SK-N-SH (cell line): ENCODE measurements around the gene ENHO. TPM values are rescaled to one million over a fixed set of nuclear protein-coding genes. Genes with fewer than 3 reads are reported as not detected.

ENCODE experiments used
- CTCF ChIA-PET: fragments of 300-600, 350-600 bp; formaldehyde crosslinking; extraction: SDS; loops from one replicate; lab custom pipeline; 2021; lab: Yijun Ruan, JAX
- POLR2A ChIA-PET: fragments of 350-600 bp; sonication (Branson Sonifier 250); formaldehyde crosslinking; extraction: SDS; loops from one replicate; lab custom pipeline; 2020; ENCODE audit warnings: antibody characterized with exemption, inconsistent platforms; lab: Yijun Ruan, JAX
- DNase-seq: peaks from one replicate; pipeline ENCODE4 v3.0.0; 2012
- H2AFZ ChIP-seq: fragments of 200-600 bp; sonication (generic); 2 replicates; pipeline ENCODE4 v1.8.1; 2016; ENCODE audit warnings: antibody characterized with exemption, mild to moderate bottlenecking, low read depth
- H3F3A ChIP-seq: fragments of 200-600 bp; sonication (generic); replicated peaks from 2 replicates; pipeline ENCODE3; 2016; ENCODE audit warnings: antibody characterized with exemption, mild to moderate bottlenecking; ENCODE audit not compliant: insufficient read depth
- H3K27ac ChIP-seq, 2 experiments: fragments of 200-500 bp in 1 of 2; fragments of 200-600 bp in 1 of 2; sonication (Bioruptor generic) in 1 of 2; sonication (generic), shearing (Covaris generic) in 1 of 2; 2 replicates each; pipeline versions ENCODE4 v1.5.1 to v1.6.1; 2014 to 2016; ENCODE audit warnings: low read depth in 2 of 2, inconsistent platforms in 1 of 2, low read length in 1 of 2, mild to moderate bottlenecking in 1 of 2, mixed read lengths in 1 of 2
- H3K27me3 ChIP-seq: fragments of 200-600 bp; sonication (generic), shearing (Covaris generic); 2 replicates; pipeline ENCODE4 v1.6.1; 2016; ENCODE audit warnings: mixed run types; ENCODE audit not compliant: insufficient read depth
- H3K36me3 ChIP-seq, 2 experiments: fragments of 200-500 bp in 1 of 2; fragments of 200-600 bp in 1 of 2; sonication (Bioruptor generic) in 1 of 2; sonication (generic) in 1 of 2; replicated peaks in 1 of 2; 2 replicates each; pipeline versions ENCODE3 to v1.5.1; 2014 to 2016; ENCODE audit warnings: low read length in 1 of 2, mild to moderate bottlenecking in 1 of 2; ENCODE audit not compliant: insufficient read depth in 2 of 2, control insufficient read depth in 1 of 2
- H3K4me1 ChIP-seq, 2 experiments: fragments of 200-500 bp in 1 of 2; fragments of 200-600 bp in 1 of 2; sonication (Bioruptor generic) in 1 of 2; sonication (generic), shearing (Covaris generic) in 1 of 2; 2 replicates each; pipeline versions ENCODE4 v1.5.1 to v1.6.1; 2014 to 2016; ENCODE audit warnings: low read depth in 1 of 2, low read length in 1 of 2, mixed run types in 1 of 2; ENCODE audit not compliant: insufficient read depth in 2 of 2, control insufficient read depth in 1 of 2
- H3K4me2 ChIP-seq: fragments of 200-600 bp; sonication (generic), shearing (Covaris generic); 2 replicates; pipeline ENCODE4 v1.6.1; 2017; ENCODE audit warnings: mixed run types
- H3K4me3 ChIP-seq, 2 experiments: fragments of 200-500 bp in 1 of 2; fragments of 200-600 bp in 1 of 2; sonication (Bioruptor generic) in 1 of 2; sonication (generic), shearing (Covaris generic) in 1 of 2; 2 replicates each; pipeline versions ENCODE4 v1.5.1 to v1.8.1; 2014 to 2016; ENCODE audit warnings: low read depth in 2 of 2, inconsistent platforms in 1 of 2, low read length in 1 of 2, mild to moderate bottlenecking in 1 of 2, mixed read lengths in 1 of 2, moderate library complexity in 1 of 2
- H3K79me2 ChIP-seq: fragments of 200-600 bp; sonication (generic); 2 replicates; pipeline ENCODE4 v1.8.1; 2017; ENCODE audit warnings: mild to moderate bottlenecking; ENCODE audit not compliant: insufficient read depth
- H3K9ac ChIP-seq: fragments of 200-600 bp; sonication (generic); 2 replicates; pipeline ENCODE4 v1.6.1; 2017; ENCODE audit warnings: mixed run types
- H3K9me2 ChIP-seq: fragments of 200-600 bp; sonication (generic); 2 replicates; pipeline ENCODE4 v1.6.1; 2017; ENCODE audit warnings: mixed run types
- H3K9me3 ChIP-seq: fragments of 200-600 bp; sonication (generic); 2 replicates; pipeline ENCODE4 v1.6.1; 2017; ENCODE audit warnings: mixed run types, mild to moderate bottlenecking, moderate library complexity
- H4K20me1 ChIP-seq: fragments of 200-600 bp; sonication (generic); 2 replicates; pipeline ENCODE4 v1.6.1; 2017; ENCODE audit warnings: mild to moderate bottlenecking, mixed run types; ENCODE audit not compliant: insufficient read depth
- CHD2 ChIP-seq: fragments of 150-350 bp; IDR thresholded peaks from 2 replicates; pipeline ENCODE4 v1.6.1; 2018; ENCODE audit warnings: low read length; ENCODE audit not compliant: partially characterized antibody
- CTCF ChIP-seq: fragments of 200-600 bp; sonication (generic); IDR thresholded peaks from 2 replicates; pipeline ENCODE4 v1.6.1; 2017; ENCODE audit warnings: antibody characterized with exemption, mild to moderate bottlenecking, moderate library complexity
- ELF1 ChIP-seq: IDR thresholded peaks from 2 replicates; pipeline ENCODE4 v1.4.0; 2012
- EZH2phosphoT487 ChIP-seq: fragments of 200-600 bp; sonication (generic); IDR thresholded peaks from 2 replicates; pipeline ENCODE4 v1.6.1; 2017; ENCODE audit warnings: low read depth, mixed run types, mild to moderate bottlenecking, antibody characterized with exemption, moderate library complexity, borderline replicate concordance
- FOSL2 ChIP-seq: IDR thresholded peaks from 2 replicates; pipeline ENCODE4 v1.4.0; 2012; ENCODE audit warnings: low read depth, mild to moderate bottlenecking, moderate library complexity, borderline replicate concordance
- FOXJ3 ChIP-seq: sonication (generic); formaldehyde crosslinking; IDR thresholded peaks from 2 replicates; pipeline ENCODE4 v1.5.1; 2020; ENCODE audit warnings: mild to moderate bottlenecking, missing genetic modification reagents
- FOXM1 ChIP-seq: IDR thresholded peaks from 2 replicates; pipeline ENCODE4 v1.4.0; 2012; ENCODE audit warnings: low read depth, mild to moderate bottlenecking
- GABPA ChIP-seq: IDR thresholded peaks from 2 replicates; pipeline ENCODE4 v1.4.0; 2012; ENCODE audit warnings: low read depth, mild to moderate bottlenecking
- GATA2 ChIP-seq: sonication (generic); formaldehyde crosslinking; IDR thresholded peaks from 2 replicates; pipeline ENCODE4 v1.5.0; 2020; ENCODE audit warnings: mild to moderate bottlenecking, missing genetic modification reagents
- MXI1 ChIP-seq: IDR thresholded peaks from 2 replicates; pipeline ENCODE4 v1.6.1; 2012; ENCODE audit warnings: mild to moderate bottlenecking, low read depth, low read length, improper control_type of control experiment
- POLR2AphosphoS5 ChIP-seq: IDR thresholded peaks from 2 replicates; pipeline ENCODE4 v1.6.1; 2012; ENCODE audit warnings: low read depth, low read length
- RCOR1 ChIP-seq: fragments of 150-350 bp; IDR thresholded peaks from 2 replicates; pipeline ENCODE4 v1.6.1; 2017; ENCODE audit warnings: antibody characterized with exemption, low read length
- RXRA ChIP-seq: IDR thresholded peaks from 2 replicates; pipeline ENCODE4 v1.4.0; 2012; ENCODE audit warnings: low read depth, mild to moderate bottlenecking, borderline replicate concordance
- TCF12 ChIP-seq: IDR thresholded peaks from 2 replicates; pipeline ENCODE4 v1.4.0; 2012
- TEAD4 ChIP-seq: IDR thresholded peaks from 2 replicates; pipeline ENCODE4 v1.4.0; 2012; ENCODE audit warnings: mild to moderate bottlenecking, borderline replicate concordance; ENCODE audit not compliant: insufficient read depth
- USF1 ChIP-seq: IDR thresholded peaks from 2 replicates; pipeline ENCODE4 v1.4.0; 2012; ENCODE audit warnings: low read depth, borderline replicate concordance
- ZBTB33 ChIP-seq: IDR thresholded peaks from 2 replicates; pipeline ENCODE4 v1.4.0; 2012; ENCODE audit warnings: low read depth, borderline replicate concordance
- WGBS: methylation state at CpG from one replicate; pipeline ENCODE4 v1.1.6; 2017; ENCODE audit warnings: low lambda C conversion rate; 5-methylcytosine and 5-hydroxymethylcytosine counted together
- polyA plus RNA-seq, 3 experiments: library from polyadenylated mRNA; depleted of rRNA; stranded (reverse); fragments of >200 nt; gene quantifications; 2 replicates each; pipeline ENCODE4 v1.2.3, GENCODE V29; 2012
- TF ChIP-seq, protein P1 (sequence below): IDR thresholded peaks from 2 replicates; pipeline ENCODE4 v1.6.1; 2012; ENCODE audit warnings: mild to moderate bottlenecking, low read depth, low read length, moderate library complexity
- TF ChIP-seq, protein P2 (sequence below): fragments of 150-350 bp; IDR thresholded peaks from 2 replicates; pipeline ENCODE4 v1.6.1; 2017; ENCODE audit warnings: antibody characterized with exemption, low read length, low read depth, borderline replicate concordance

The ENHO gene
- polyA plus RNA-seq, 1 of the 3 experiments (the other 2 are of a cell fraction): 1.5 TPM

GRCh38 chr9:34510497-34511468 is 12.0 kb downstream of the ENHO start:
- Histone ChIP-seq H3K9ac (no peak overlapping the region), H3K9me3 (no peaks in the 10 kb centered on the region), H3K36me3 (no peaks in the 10 kb centered on the region), H2AFZ (no peak overlapping the region), H3F3A (no peaks in the 10 kb centered on the region), H3K9me2 (no peaks in the 10 kb centered on the region), H3K27ac (no peak overlapping the region), H3K79me2 (no peaks in the 10 kb centered on the region), H3K4me1 (peaks cover 0 to 13% of the 10 kb centered on the region in 2 experiments; a peak in 1 of 4 replicates), H3K4me3 (no peak overlapping the region), H3K4me2 (no peak overlapping the region), H3K27me3 (no peaks in the 10 kb centered on the region; the same call in 1 of the 2 replicates), H4K20me1 (no peaks in the 10 kb centered on the region)
- WGBS: 69% methylated on average over 11 of the region's 13 CpGs
- ChIA-PET POLR2A (no interaction called here), CTCF (interaction anchor here (1.2 to 7.0 kb wide), 9 partner anchors 10 to 107 kb away, joined by 3 to 53 read pairs (median 7); no protein-coding TSS in a partner anchor)
- DNase-seq: no peak
- no peak for TF ChIP-seq FOSL2
- TF ChIP-seq, protein P1, sequence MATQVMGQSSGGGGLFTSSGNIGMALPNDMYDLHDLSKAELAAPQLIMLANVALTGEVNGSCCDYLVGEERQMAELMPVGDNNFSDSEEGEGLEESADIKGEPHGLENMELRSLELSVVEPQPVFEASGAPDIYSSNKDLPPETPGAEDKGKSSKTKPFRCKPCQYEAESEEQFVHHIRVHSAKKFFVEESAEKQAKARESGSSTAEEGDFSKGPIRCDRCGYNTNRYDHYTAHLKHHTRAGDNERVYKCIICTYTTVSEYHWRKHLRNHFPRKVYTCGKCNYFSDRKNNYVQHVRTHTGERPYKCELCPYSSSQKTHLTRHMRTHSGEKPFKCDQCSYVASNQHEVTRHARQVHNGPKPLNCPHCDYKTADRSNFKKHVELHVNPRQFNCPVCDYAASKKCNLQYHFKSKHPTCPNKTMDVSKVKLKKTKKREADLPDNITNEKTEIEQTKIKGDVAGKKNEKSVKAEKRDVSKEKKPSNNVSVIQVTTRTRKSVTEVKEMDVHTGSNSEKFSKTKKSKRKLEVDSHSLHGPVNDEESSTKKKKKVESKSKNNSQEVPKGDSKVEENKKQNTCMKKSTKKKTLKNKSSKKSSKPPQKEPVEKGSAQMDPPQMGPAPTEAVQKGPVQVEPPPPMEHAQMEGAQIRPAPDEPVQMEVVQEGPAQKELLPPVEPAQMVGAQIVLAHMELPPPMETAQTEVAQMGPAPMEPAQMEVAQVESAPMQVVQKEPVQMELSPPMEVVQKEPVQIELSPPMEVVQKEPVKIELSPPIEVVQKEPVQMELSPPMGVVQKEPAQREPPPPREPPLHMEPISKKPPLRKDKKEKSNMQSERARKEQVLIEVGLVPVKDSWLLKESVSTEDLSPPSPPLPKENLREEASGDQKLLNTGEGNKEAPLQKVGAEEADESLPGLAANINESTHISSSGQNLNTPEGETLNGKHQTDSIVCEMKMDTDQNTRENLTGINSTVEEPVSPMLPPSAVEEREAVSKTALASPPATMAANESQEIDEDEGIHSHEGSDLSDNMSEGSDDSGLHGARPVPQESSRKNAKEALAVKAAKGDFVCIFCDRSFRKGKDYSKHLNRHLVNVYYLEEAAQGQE: no peak
- no peak for TF ChIP-seq USF1
- no peak for TF ChIP-seq EZH2phosphoT487
- TF ChIP-seq ELF1: no peak
- TF ChIP-seq, protein P2, sequence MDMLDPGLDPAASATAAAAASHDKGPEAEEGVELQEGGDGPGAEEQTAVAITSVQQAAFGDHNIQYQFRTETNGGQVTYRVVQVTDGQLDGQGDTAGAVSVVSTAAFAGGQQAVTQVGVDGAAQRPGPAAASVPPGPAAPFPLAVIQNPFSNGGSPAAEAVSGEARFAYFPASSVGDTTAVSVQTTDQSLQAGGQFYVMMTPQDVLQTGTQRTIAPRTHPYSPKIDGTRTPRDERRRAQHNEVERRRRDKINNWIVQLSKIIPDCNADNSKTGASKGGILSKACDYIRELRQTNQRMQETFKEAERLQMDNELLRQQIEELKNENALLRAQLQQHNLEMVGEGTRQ: no peak
- no peak for TF ChIP-seq ZBTB33
- TF ChIP-seq MXI1: no peak
- TF ChIP-seq CHD2: no peak
- no peak for TF ChIP-seq GATA2 (CRISPR knock-in tag)
- TF ChIP-seq FOXJ3 (CRISPR knock-in tag): no peak
- TF ChIP-seq FOXM1: no peak
- no peak for TF ChIP-seq POLR2AphosphoS5
- TF ChIP-seq TEAD4: no peak
- no peak for TF ChIP-seq RCOR1
- TF ChIP-seq GABPA: no peak
- no peak for TF ChIP-seq RXRA
- TF ChIP-seq TCF12: no peak
- TF ChIP-seq CTCF: no peak
